ENCODE data around the gene SFMBT1.

DNA sequence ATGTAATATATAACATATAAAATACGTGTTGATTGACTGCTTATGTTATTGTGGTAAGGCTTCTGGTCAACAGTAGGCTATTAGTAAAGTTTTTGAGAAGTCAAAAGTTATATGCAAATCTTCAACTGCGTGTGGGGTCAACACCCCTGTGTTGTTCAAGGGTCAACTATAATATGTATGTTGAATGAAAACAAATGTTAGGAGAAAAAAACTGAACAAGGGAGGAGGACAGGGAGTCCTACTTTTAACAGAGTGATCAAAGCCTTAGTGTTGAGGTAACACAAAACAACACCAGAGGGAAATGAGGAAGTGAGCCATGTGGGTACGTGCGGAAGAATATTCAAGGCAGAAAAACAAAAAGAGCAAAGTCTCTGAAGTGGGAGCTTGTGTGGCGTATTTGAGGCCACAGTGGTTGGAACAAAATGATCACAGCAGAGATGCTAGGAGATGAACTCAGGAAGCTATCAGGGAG, 62.5 kb downstream of the SFMBT1 start:
- TF ChIP-seq, protein P1, sequence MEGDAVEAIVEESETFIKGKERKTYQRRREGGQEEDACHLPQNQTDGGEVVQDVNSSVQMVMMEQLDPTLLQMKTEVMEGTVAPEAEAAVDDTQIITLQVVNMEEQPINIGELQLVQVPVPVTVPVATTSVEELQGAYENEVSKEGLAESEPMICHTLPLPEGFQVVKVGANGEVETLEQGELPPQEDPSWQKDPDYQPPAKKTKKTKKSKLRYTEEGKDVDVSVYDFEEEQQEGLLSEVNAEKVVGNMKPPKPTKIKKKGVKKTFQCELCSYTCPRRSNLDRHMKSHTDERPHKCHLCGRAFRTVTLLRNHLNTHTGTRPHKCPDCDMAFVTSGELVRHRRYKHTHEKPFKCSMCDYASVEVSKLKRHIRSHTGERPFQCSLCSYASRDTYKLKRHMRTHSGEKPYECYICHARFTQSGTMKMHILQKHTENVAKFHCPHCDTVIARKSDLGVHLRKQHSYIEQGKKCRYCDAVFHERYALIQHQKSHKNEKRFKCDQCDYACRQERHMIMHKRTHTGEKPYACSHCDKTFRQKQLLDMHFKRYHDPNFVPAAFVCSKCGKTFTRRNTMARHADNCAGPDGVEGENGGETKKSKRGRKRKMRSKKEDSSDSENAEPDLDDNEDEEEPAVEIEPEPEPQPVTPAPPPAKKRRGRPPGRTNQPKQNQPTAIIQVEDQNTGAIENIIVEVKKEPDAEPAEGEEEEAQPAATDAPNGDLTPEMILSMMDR (IDR thresholded peaks at IDR 0.05), result no peak
- no peak for TF ChIP-seq POLR2A (IDR thresholded peaks at IDR 0.05)
